Chondrocyte (in vitro differentiated cells): ENCODE results near the gene RHBDF1. TPM values are rescaled to one million over a fixed set of nuclear protein-coding genes. Genes with fewer than 3 reads are reported as not detected.

Experiments
- DNase-seq: peaks from one replicate; pipeline ENCODE4 v3.0.0; 2021; ENCODE audit warnings: mixed read lengths, low spot score
- H3K27ac Mint-ChIP-seq: one replicate; pipeline ENCODE4 v1.8.0; 2021; ENCODE audit warnings: mild to moderate bottlenecking, moderate library complexity, mixed read lengths; ENCODE audit not compliant: unreplicated experiment
- H3K27me3 Mint-ChIP-seq: 2 replicates; pipeline ENCODE4 v1.8.0; 2021; ENCODE audit warnings: low read depth, mixed read lengths
- H3K36me3 Mint-ChIP-seq: 2 replicates; pipeline ENCODE4 v1.8.0; 2021; ENCODE audit warnings: low read depth, mixed read lengths
- H3K4me1 Mint-ChIP-seq: 2 replicates; pipeline ENCODE4 v1.8.0; 2021; ENCODE audit warnings: low read depth, mild to moderate bottlenecking, mixed read lengths
- H3K4me3 Mint-ChIP-seq: one replicate; pipeline ENCODE4 v1.8.0; 2021; ENCODE audit warnings: mild to moderate bottlenecking, moderate library complexity, mixed read lengths; ENCODE audit not compliant: unreplicated experiment
- H3K9me3 Mint-ChIP-seq: 2 replicates; pipeline ENCODE4 v1.8.0; 2021; ENCODE audit warnings: low read depth, mixed read lengths
- total RNA-seq: library from RNA; stranded (reverse); gene quantifications from 3 replicates; pipeline ENCODE4 v1.2.1, GENCODE V29; 2021
- TF ChIP-seq, protein P1 (sequence below): fragments of 200-600 bp; sonication (generic); IDR thresholded peaks from 2 replicates; pipeline ENCODE4 v1.5.0; 2021; ENCODE audit warnings: antibody characterized with exemption, mild to moderate bottlenecking, moderate library complexity

Gene RHBDF1
- total RNA-seq, 1 donor from 2014 or later = 55.5 TPM

DNA sequence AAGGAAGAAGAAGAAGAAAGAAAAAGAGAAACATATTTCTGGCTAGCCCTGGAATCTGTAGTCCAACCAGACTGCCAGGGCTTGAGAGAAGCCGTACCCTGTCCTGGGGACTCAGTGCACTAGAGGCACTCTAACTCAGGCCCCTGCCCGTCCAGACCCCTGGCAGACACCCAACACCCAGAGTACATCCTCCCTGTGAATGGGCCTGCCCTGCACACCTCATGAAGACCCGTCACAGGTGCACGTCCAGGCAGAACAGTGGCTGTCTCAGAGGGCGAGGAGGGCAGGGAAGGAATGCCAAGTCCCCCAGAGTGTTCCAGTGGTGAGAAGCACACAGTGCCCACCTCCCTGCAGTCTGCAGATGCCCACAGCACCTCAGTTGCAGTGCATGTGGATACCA is 28.6 kb upstream of the RHBDF1 start:
- H3K27me3 Mint-ChIP-seq = no peaks in the 10 kb centered on the region
- H3K4me1 Mint-ChIP-seq = peaks cover 37% of the 10 kb centered on the region
- DNase-seq = no peak
- no peaks in the 10 kb centered on the region for H3K9me3 Mint-ChIP-seq
- H3K27ac Mint-ChIP-seq = no peak overlapping the region
- no peak overlapping the region for H3K4me3 Mint-ChIP-seq
- TF ChIP-seq, protein P1, sequence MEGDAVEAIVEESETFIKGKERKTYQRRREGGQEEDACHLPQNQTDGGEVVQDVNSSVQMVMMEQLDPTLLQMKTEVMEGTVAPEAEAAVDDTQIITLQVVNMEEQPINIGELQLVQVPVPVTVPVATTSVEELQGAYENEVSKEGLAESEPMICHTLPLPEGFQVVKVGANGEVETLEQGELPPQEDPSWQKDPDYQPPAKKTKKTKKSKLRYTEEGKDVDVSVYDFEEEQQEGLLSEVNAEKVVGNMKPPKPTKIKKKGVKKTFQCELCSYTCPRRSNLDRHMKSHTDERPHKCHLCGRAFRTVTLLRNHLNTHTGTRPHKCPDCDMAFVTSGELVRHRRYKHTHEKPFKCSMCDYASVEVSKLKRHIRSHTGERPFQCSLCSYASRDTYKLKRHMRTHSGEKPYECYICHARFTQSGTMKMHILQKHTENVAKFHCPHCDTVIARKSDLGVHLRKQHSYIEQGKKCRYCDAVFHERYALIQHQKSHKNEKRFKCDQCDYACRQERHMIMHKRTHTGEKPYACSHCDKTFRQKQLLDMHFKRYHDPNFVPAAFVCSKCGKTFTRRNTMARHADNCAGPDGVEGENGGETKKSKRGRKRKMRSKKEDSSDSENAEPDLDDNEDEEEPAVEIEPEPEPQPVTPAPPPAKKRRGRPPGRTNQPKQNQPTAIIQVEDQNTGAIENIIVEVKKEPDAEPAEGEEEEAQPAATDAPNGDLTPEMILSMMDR = no peak
- H3K36me3 Mint-ChIP-seq = peaks cover 2% of the 10 kb centered on the region

DNA sequence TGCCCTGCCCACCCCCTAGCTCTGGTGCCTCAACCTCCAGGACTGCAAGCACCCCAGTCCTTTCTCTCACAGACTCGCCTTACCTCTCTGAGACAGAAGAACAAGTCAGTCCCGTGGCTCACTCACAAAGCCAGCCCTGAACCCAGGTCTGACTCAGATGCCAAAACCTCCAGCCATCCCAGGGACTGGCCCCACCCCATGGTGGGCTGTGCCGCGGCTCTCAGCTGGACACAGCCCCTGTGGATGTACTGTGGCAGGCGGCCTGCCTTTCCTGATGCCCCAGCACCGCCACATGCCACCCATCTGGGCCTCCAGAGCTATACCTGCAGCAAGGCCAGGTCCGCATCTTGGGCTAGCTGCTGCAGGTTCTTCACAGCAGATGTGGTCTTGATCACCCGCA is 25.4 kb upstream of the RHBDF1 start:
- Mint-ChIP-seq H3K9me3 (no peaks in the 10 kb centered on the region), H3K4me1 (peaks cover 33% of the 10 kb centered on the region), H3K4me3 (no peak overlapping the region), H3K27ac (peak overlapping the region; percentile 27), H3K27me3 (no peaks in the 10 kb centered on the region), H3K36me3 (peaks cover 2% of the 10 kb centered on the region)
- TF ChIP-seq, protein P1 = no peak
- no peak for DNase-seq

DNA sequence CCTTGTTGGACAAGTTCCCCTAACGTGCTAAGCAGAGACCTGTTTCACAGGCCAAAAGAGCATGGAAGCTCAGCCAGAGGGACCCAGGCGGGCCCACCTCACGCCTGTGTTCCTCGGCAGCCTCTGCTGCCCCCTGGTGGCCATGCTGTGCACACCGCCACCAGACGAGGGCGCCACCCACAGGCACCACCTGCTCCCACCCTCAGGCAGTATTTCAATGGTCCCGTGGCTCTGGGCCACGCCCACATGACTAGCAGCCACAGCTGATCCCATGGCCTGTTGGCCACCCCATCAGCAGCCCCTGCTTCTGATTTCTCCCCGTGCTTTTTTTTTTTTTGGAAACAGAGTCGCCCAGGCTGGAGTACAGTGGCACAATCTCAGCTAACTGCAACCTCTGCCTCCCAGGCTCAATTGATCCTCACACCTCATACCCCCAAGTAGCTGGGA is 24.5 kb upstream of the RHBDF1 start:
- TF ChIP-seq, protein P1 = peak; percentile 98
- H3K27ac Mint-ChIP-seq = peak overlapping the region; percentile 68

DNA sequence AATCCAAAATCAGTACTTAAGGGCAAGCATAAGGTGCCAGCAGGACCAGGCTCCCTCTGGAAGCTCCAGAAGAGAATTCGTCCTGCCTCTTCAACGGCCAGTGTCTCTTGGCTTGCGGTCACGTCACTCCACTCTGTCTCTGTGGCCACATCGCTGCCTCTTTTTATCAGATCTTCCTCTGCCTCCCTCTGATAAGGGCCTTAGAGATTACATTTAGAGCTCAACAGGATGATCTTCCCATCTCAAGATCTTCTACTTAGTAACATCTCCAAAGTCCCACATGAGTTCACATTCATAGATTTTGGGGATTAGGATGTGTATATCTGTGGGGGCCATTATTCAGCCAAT is 22.5 kb upstream of the RHBDF1 start:
- peaks cover 7% of the 10 kb centered on the region for H3K36me3 Mint-ChIP-seq
- DNase-seq = no peak
- H3K4me3 Mint-ChIP-seq = no peak overlapping the region
- H3K27me3 Mint-ChIP-seq = no peaks in the 10 kb centered on the region
- no peak overlapping the region for H3K27ac Mint-ChIP-seq
- TF ChIP-seq, protein P1 = no peak
- peaks cover 11% of the 10 kb centered on the region for H3K4me1 Mint-ChIP-seq
- H3K9me3 Mint-ChIP-seq = no peaks in the 10 kb centered on the region

More for the DNA sequence above, 24.5 kb upstream of the RHBDF1 start:
- Mint-ChIP-seq H3K36me3 (peaks cover 5% of the 10 kb centered on the region), H3K4me1 (peaks cover 24% of the 10 kb centered on the region), H3K27me3 (no peaks in the 10 kb centered on the region), H3K4me3 (no peak overlapping the region), H3K9me3 (no peaks in the 10 kb centered on the region)
- DNase-seq = no peak

DNA sequence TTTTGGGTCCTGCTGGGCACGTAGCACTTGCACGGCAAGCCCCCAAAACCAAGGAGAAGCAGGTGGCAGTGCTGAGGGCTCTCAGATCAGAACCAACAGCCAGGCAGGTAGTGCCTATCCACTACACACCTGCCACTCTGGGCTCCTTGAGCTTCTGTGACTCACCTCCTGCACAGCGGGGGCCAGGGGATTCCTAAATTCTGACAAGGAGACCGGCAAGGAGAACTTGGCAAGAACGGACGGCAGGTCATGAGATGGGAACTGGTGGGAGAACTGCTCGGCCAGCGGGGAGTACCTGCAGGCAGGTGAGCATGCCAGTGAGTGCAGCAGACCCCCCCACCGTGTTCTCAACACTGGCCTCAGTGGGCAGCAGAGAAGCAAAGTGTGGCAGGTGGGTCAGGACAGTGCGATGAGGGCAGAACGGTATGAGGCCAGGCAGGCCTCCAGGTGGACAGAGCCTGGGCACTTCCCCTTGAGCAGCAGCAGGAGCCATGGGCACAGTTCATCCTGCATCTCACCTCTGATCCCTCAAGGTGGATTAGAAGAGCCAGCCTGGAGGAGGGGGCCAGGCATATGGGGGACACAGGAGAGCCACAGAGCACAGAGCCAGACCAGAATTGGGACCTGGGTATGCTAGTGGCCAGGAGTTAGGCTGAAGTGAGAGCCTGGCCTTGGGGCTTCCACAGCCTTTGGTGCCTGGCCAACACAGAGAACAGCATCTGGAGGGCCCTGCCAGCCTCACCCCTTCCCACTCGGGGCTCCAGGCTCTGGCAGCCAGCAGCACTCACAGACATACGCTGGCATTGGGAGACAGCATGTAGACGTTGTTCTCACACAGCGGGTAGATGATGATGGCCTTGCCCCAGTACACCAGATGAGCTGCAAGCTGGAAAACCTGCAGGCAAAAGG is 20.3 kb upstream of the RHBDF1 start:
- Mint-ChIP-seq H3K27me3 (no peaks in the 10 kb centered on the region), H3K36me3 (peaks cover 6% of the 10 kb centered on the region), H3K9me3 (no peaks in the 10 kb centered on the region), H3K4me1 (peaks cover 8% of the 10 kb centered on the region), H3K27ac (no peak overlapping the region), H3K4me3 (no peak overlapping the region)
- no peak for DNase-seq
- TF ChIP-seq, protein P1 = no peak
